ENCODE data around the gene TOMM6. TPM values are rescaled to one million over a fixed set of nuclear protein-coding genes. Genes with fewer than 3 reads are reported as not detected.
"Not testable (repeated sequence)": the region's sequence is repeated elsewhere in the genome, so short reads cannot be mapped to it uniquely, and the experiment has no call there.

Gene TOMM6
- polyA plus RNA-seq, 4 donors = 211 to 256 (median 229) TPM

GRCh38 chr6:41783106-41783780 is 4.3 kb upstream of the TOMM6 start:
- DNase-seq (ENCODE audit: low read depth in 4 of 4, low spot score in 2 of 4) = no peak

- DNase-seq (ENCODE audit: low read depth in 4 of 4, low spot score in 2 of 4) = no peak
These were observed 2.8 kb upstream of the TOMM6 start for GRCh38 chr6:41784581-41785171.

DNA sequence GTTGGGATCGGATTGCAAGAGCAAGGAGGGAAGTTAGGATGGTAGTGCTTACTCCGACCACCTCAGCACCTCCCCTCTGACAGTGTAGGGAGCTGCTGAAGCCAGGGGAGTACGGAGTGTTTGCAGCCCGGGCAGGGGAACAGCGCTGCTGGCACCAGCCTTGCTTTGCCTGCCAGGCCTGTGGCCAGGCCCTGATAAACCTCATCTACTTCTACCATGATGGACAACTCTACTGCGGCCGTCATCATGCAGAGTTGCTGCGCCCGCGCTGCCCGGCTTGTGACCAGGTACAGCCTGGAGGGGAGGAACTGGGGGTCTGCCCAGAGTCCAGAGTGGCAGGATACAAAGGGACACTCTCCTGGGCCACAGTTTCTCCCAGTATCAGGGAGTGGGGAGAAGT is 2.2 kb upstream of the TOMM6 start:
- DNase-seq (ENCODE audit: low read depth in 4 of 4, low spot score in 2 of 4) = no peak

DNA sequence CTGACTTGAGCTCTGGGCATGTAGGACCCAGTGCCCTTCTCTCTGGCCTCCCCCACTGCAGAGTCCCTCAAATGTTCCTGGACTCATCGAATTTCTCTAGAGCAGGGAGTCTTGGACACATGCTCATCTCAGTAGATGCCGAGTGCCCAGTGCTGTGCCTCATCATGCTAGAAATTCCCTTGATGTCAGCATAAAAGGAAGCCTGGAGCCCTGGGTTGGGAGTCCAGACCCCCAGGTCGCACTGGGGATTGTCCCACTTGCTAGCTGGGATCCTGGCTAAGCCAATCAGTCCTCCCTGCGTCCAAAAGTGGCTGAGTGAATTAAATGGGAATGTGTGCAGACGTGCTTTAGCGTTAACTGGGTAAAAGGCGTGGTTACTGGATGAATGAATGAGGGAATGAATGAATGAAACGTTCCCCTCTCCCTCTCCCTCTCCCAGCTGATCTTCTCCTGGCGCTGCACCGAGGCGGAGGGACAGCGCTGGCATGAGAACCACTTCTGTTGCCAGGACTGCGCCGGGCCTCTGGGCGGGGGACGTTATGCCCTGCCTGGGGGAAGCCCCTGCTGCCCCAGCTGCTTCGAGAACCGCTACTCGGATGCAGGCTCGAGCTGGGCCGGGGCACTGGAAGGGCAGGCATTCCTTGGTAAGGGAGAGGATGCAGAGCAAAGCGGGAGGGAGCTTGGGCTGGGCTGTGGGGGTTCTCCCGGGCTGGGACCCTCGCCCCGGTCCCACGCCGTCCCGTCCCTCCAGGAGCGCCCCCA is 1.6 kb upstream of the TOMM6 start:
- DNase-seq (ENCODE audit: low read depth in 4 of 4, low spot score in 2 of 4) = no peak

DNA sequence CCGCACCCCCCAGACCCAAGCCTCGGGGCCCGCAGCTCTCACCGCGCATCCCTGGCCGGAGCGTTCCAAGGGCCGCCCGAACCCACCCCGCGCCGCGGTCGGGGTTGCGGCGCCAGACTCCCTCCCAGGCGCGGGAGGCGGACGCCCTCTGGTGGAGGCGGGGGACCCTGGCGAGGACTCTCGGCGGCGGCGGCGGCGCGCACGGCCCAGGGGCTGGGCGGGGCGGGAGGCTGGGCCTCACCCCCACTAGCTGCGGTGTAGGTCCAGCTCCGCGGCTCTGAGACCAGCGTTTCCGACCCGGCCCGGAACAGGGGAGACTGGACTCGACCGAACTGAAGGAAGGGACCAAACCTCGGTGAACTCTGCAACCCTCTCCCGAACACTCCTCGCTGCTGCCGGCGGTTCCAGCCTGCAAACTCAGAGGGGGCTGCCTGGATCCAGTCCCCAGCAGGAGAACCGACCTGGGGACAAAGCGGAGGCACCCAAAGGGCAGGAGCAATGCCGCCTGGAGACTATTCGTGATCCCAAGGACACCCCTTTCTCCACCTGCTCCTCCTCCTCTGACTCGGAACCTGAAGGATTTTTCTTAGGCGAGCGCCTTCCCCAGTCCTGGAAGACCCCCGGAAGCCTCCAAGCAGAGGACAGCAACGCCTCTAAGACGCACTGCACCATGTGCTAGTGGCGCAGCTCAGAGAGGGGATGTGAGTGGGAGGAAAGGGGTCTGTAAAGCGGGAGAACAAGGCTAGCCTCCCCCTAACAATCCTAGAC is 859 bp upstream of the TOMM6 start:
- peak in 2 of 4 donors; percentile 68 to 79 for DNase-seq (ENCODE audit: low read depth in 4 of 4, low spot score in 2 of 4)

- DNase-seq (ENCODE audit: low read depth in 4 of 4, low spot score in 2 of 4) = no peak
These were observed 1.9 kb downstream of the TOMM6 start for GRCh38 chr6:41789390-41789724.

- no peak for DNase-seq (ENCODE audit: low read depth in 4 of 4, low spot score in 2 of 4)
These were observed 2.6 kb downstream of the TOMM6 start for GRCh38 chr6:41790045-41790444.

DNA sequence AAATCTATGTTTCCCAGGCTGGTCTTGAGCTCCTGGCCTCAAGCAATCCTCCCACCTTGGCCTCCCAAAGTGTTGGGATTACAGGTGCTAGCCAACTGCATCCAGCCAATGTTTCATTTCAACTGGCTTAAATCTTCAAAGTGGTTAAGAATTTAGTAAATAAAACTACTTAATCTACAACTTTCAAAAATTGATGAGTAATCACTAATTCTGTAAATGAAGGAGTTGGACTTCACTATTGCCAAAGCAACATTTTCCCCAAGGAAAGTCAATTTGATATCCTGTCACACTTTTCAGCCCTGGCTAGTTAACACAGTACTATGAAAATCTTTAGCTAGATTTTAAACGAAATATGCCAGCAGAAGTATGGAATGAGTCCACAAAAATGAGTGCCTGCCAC is 3.8 kb downstream of the TOMM6 start:
- no peak for DNase-seq (ENCODE audit: low read depth in 4 of 4, low spot score in 2 of 4)

GRCh38 chr6:41791984-41792383 is 4.5 kb downstream of the TOMM6 start:
- no peak for DNase-seq (ENCODE audit: low read depth in 4 of 4, low spot score in 2 of 4)

DNA sequence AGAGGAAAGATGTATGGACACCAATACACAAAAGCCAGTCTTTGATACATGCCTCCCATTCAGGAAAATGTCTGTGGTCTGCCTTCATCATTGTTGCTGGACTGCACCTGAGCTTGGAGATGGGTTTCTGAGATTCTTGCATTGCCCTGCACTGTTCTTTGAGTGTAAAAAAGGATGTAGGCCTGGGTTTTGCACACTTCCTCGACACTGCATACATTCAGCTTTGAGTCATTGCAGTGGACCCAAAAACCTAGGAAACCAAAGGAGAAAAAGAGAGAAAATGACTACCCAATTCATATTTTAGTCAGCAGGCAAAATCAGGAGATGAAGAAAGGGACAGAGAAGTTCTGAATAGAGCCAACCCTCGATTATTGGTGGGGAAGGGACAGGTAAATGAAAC is 9.0 kb downstream of the TOMM6 start:
- DNase-seq (ENCODE audit: low read depth in 4 of 4, low spot score in 2 of 4) = no peak

GRCh38 chr6:41798901-41799558 is 11.5 kb downstream of the TOMM6 start:
- DNase-seq (ENCODE audit: low read depth in 4 of 4, low spot score in 2 of 4) = no peak

- DNase-seq (ENCODE audit: low read depth in 4 of 4, low spot score in 2 of 4) = no peak
These were observed 12.0 kb downstream of the TOMM6 start for GRCh38 chr6:41799559-41799911.

DNA sequence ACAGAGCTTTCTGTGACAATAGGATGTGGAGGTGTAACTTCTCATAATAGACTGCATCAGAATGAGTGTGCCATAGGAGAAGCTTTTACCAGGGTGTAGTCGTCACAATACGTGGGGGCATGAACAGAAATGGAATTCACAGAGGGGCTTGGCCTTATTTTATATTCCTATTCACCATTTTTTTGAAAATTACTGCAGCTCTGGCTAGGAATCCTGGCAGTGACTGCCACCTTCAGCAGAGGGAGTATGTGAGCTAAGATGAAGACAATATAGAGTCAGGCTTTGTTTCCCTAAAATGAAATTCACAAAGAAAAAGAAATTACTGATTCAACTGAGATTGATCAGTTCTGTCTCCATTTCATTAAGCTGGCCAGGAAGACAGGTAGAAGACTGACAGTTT is 13.9 kb downstream of the TOMM6 start:
- DNase-seq (ENCODE audit: low read depth in 4 of 4, low spot score in 2 of 4) = no peak

GRCh38 chr6:41805830-41806774 is 18.6 kb downstream of the TOMM6 start:
- no peak for DNase-seq (ENCODE audit: low read depth in 4 of 4, low spot score in 2 of 4)

- no peak for DNase-seq (ENCODE audit: low read depth in 4 of 4, low spot score in 2 of 4)
These were observed 23.6 kb downstream of the TOMM6 start for GRCh38 chr6:41811095-41811494.

- DNase-seq (ENCODE audit: low read depth in 4 of 4, low spot score in 2 of 4) = not testable (repeated sequence)
These were observed 24.5 kb downstream of the TOMM6 start for GRCh38 chr6:41811946-41812345.

- no peak for DNase-seq (ENCODE audit: low read depth in 4 of 4, low spot score in 2 of 4)
These were observed 26.0 kb downstream of the TOMM6 start for GRCh38 chr6:41813469-41813868.

- DNase-seq (ENCODE audit: low read depth in 4 of 4, low spot score in 2 of 4) = no peak
These were observed 26.5 kb downstream of the TOMM6 start for GRCh38 chr6:41813956-41814355.

GRCh38 chr6:41814629-41815028 is 27.1 kb downstream of the TOMM6 start:
- DNase-seq (ENCODE audit: low read depth in 4 of 4, low spot score in 2 of 4) = no peak

- no peak for DNase-seq (ENCODE audit: low read depth in 4 of 4, low spot score in 2 of 4)
These were observed 28.1 kb downstream of the TOMM6 start for GRCh38 chr6:41815587-41815986.

Data from left renal cortex interstitium (tissue), 4 donors.